Neuronal stem cell (in vitro differentiated cells): Measurements from ENCODE around the gene BAIAP3.

ENCODE experiments used
- DNase-seq: peaks from one replicate; pipeline ENCODE4 v3.0.0-alpha.2; 2013; ENCODE audit warnings: low spot score
- H2AFZ ChIP-seq: one replicate; pipeline ENCODE4 v1.6.1; 2013; ENCODE audit warnings: mild to moderate bottlenecking, low read length, inconsistent platforms
- H2AK5ac ChIP-seq: 2 replicates; pipeline ENCODE4 v1.6.1; 2013; ENCODE audit warnings: low read depth, mild to moderate bottlenecking, inconsistent platforms, low read length, moderate library complexity, mixed read lengths
- H2BK120ac ChIP-seq: 2 replicates; pipeline ENCODE4 v1.6.1; 2013; ENCODE audit warnings: low read depth, mild to moderate bottlenecking, inconsistent platforms, low read length, moderate library complexity, mixed read lengths
- H2BK12ac ChIP-seq: one replicate; pipeline ENCODE4 v1.6.1; 2013; ENCODE audit warnings: low read length, inconsistent platforms
- H2BK15ac ChIP-seq: 2 replicates; pipeline ENCODE4 v1.6.1; 2013; ENCODE audit warnings: mild to moderate bottlenecking, low read length, inconsistent platforms, mixed read lengths
- H2BK5ac ChIP-seq: one replicate; pipeline ENCODE4 v1.6.1; 2013; ENCODE audit warnings: inconsistent platforms, mild to moderate bottlenecking, low read length, moderate library complexity
- H3K14ac ChIP-seq: one replicate; pipeline ENCODE4 v1.6.1; 2013; ENCODE audit warnings: low read length, inconsistent platforms
- H3K18ac ChIP-seq: 2 replicates; pipeline ENCODE4 v1.6.1; 2013; ENCODE audit warnings: low read length, inconsistent platforms
- H3K23ac ChIP-seq: 2 replicates; pipeline ENCODE4 v1.6.1; 2013; ENCODE audit warnings: low read depth, mild to moderate bottlenecking, mixed read lengths, low read length, inconsistent platforms; ENCODE audit not compliant: poor library complexity
- H3K27ac ChIP-seq: replicated peaks from 3 replicates; pipeline ENCODE4 v1.5.1; 2013; ENCODE audit warnings: low read length, inconsistent platforms
- H3K27me3 ChIP-seq, 3 experiments: 2 replicates each; pipeline ENCODE4 v1.6.1; 2013; ENCODE audit warnings: low read length in 3 of 3, mild to moderate bottlenecking in 2 of 3, inconsistent platforms in 1 of 3, low read depth in 1 of 3, mixed read lengths in 1 of 3, moderate library complexity in 1 of 3; ENCODE audit not compliant: control insufficient read depth in 3 of 3, insufficient read depth in 3 of 3
- H3K36me3 ChIP-seq, 2 donors: replicated peaks in 1 of 2; 2 replicates each; pipeline ENCODE4 v1.6.1; 2013; ENCODE audit warnings: low read length in 2 of 2; ENCODE audit not compliant: control insufficient read depth in 2 of 2, insufficient read depth in 2 of 2
- H3K4ac ChIP-seq: 2 replicates; pipeline ENCODE4 v1.6.1; 2013; ENCODE audit warnings: inconsistent platforms, mild to moderate bottlenecking, low read length, moderate library complexity
- H3K4me1 ChIP-seq, 2 donors: 1 replicate in 1 of 2; 2 replicates in 1 of 2; pipeline ENCODE4 v1.6.1; 2013; ENCODE audit warnings: low read length in 2 of 2, low read depth in 1 of 2; ENCODE audit not compliant: control insufficient read depth in 2 of 2, insufficient read depth in 1 of 2
- H3K4me2 ChIP-seq: one replicate; pipeline ENCODE4 v1.6.1; 2013; ENCODE audit warnings: mild to moderate bottlenecking, low read length, inconsistent platforms; ENCODE audit not compliant: insufficient read depth, poor library complexity, severe bottlenecking
- H3K4me3 ChIP-seq, 2 donors: 2 replicates each; pipeline ENCODE4 v1.5.1; 2013; ENCODE audit warnings: low read length in 2 of 2, mild to moderate bottlenecking in 2 of 2, inconsistent platforms in 1 of 2, moderate library complexity in 1 of 2
- H3K79me1 ChIP-seq: one replicate; pipeline ENCODE4 v1.6.1; 2013; ENCODE audit warnings: low read depth, mild to moderate bottlenecking, inconsistent platforms, low read length, moderate library complexity
- H3K9ac ChIP-seq: one replicate; pipeline ENCODE4 v1.6.1; 2013; ENCODE audit warnings: mild to moderate bottlenecking, low read depth, low read length, inconsistent platforms; ENCODE audit not compliant: poor library complexity
- H3K9me3 ChIP-seq, 2 donors: replicated peaks in 1 of 2; 2 replicates each; pipeline versions ENCODE3 to v1.6.1; 2013; ENCODE audit warnings: low read length in 2 of 2, mild to moderate bottlenecking in 2 of 2, inconsistent platforms in 1 of 2, low read depth in 1 of 2, mixed read lengths in 1 of 2, moderate library complexity in 1 of 2; ENCODE audit not compliant: control insufficient read depth in 2 of 2, insufficient read depth in 1 of 2
- H4K8ac ChIP-seq: one replicate; pipeline ENCODE4 v1.6.1; 2013; ENCODE audit warnings: low read depth, mild to moderate bottlenecking, inconsistent platforms, low read length, moderate library complexity
- H4K91ac ChIP-seq: one replicate; pipeline ENCODE4 v1.6.1; 2013; ENCODE audit warnings: low read length, low read depth, mild to moderate bottlenecking, inconsistent platforms; ENCODE audit not compliant: poor library complexity
- WGBS, 2 donors: extraction: QIAGEN DNeasy Blood & Tissue Kit; methylation state at CpG; one replicate each; pipeline ENCODE4 v1.1.7; 2013; ENCODE audit warnings: missing lambda C conversion rate in 2 of 2, mixed read lengths in 1 of 2; ENCODE audit not compliant: insufficient read length in 2 of 2, insufficient replicate concordance in 1 of 2; ENCODE audit errors: extremely low coverage in 2 of 2; 5-methylcytosine and 5-hydroxymethylcytosine counted together

The BAIAP3 gene

GRCh38 chr16:1337486-1337885 lies 4.0 kb downstream of the BAIAP3 start:
- no peak overlapping the region for H2BK5ac ChIP-seq
- no peak overlapping the region for H3K18ac ChIP-seq
- H2AK5ac ChIP-seq, result no peak overlapping the region
- H4K91ac ChIP-seq, result no peak overlapping the region
- peaks cover 6 to 47% (median 27%) of the 10 kb centered on the region in 3 experiments for H3K27me3 ChIP-seq
- no peak overlapping the region for H3K4me2 ChIP-seq
- no peak overlapping the region for H2AFZ ChIP-seq
- H3K14ac ChIP-seq, result no peak overlapping the region
- H3K9me3 ChIP-seq, result peaks cover 0 to 2% of the 10 kb centered on the region in 2 donors
- no peak overlapping the region for H2BK120ac ChIP-seq
- peak overlapping the region; percentile 44 for H3K9ac ChIP-seq
- no peak overlapping the region for H3K4ac ChIP-seq
- DNase-seq, result no peak
- no peaks in the 10 kb centered on the region for H3K79me1 ChIP-seq
- H4K8ac ChIP-seq, result no peak overlapping the region
- no peak overlapping the region for H3K4me3 ChIP-seq
- H3K36me3 ChIP-seq, result peaks cover 0 to 24% of the 10 kb centered on the region in 2 donors
- peak overlapping the region; percentile 58 for H2BK15ac ChIP-seq
- WGBS, 2 donors, result no CpG with 5 or more reads among the region's 9 CpGs
- peaks cover 12 to 47% of the 10 kb centered on the region in 2 donors for H3K4me1 ChIP-seq
- no peak overlapping the region for H3K27ac ChIP-seq
- H3K23ac ChIP-seq, result no peak overlapping the region
- no peak overlapping the region for H2BK12ac ChIP-seq

DNA sequence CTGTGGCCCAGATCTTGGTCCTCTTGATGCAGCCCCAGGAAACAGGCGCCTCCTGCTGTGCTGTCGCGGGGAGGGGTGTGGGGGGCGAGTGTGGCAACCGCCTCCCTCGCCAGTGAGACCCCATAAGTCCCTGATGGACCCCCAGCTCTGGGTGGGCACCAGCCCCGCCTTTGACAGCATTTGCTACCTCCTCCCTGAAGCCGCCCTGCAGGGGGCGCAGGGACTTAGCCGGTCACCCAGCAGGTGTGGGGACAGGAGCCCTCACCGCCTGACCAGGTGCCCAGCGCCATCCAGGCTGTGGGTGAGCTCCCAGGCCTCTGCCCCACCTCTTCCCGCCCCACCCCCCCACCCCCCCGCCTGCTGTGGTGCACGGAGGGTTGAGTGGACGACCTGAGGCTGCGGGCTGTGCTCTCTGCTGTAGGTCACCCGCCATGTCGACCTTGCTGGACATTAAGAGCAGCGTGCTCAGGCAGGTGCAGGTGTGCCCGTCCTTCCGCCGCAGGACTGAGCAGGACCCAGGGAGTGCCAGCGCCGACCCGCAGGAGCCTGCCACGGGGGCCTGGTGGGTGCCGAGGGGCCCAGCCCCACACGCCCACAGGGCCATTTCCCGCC lies 4.8 kb downstream of the BAIAP3 start:
- no peak overlapping the region for H4K91ac ChIP-seq
- H3K4ac ChIP-seq, result no peak overlapping the region
- H3K9ac ChIP-seq, result no peak overlapping the region
- peak overlapping the region; percentile 90 for H2AK5ac ChIP-seq
- peak overlapping the region; percentile 64 for H3K18ac ChIP-seq
- H3K23ac ChIP-seq, result peak overlapping the region; percentile 65
- no peak overlapping the region for H4K8ac ChIP-seq
- no peak overlapping the region for H2BK120ac ChIP-seq
- H2AFZ ChIP-seq, result no peak overlapping the region
- no peak overlapping the region for H3K4me2 ChIP-seq
- no peak overlapping the region for H3K27ac ChIP-seq
- H2BK15ac ChIP-seq, result peak overlapping the region; percentile 58
- no peaks in the 10 kb centered on the region for H3K79me1 ChIP-seq
- peaks cover 15 to 42% of the 10 kb centered on the region in 2 donors for H3K4me1 ChIP-seq
- WGBS, 2 donors, result no CpG with 5 or more reads among the region's 30 CpGs
- DNase-seq, result no peak
- H2BK12ac ChIP-seq, result peak overlapping the region; percentile 84
- peaks cover 0 to 26% of the 10 kb centered on the region in 2 donors for H3K36me3 ChIP-seq
- peak overlapping the region; percentile 38 for H3K14ac ChIP-seq
- no peak overlapping the region for H2BK5ac ChIP-seq
- peaks cover 0 to 2% of the 10 kb centered on the region in 2 donors for H3K9me3 ChIP-seq
- H3K4me3 ChIP-seq, result no peak overlapping the region
- peaks cover 0 to 42% (median 20%) of the 10 kb centered on the region in 3 experiments for H3K27me3 ChIP-seq

DNA sequence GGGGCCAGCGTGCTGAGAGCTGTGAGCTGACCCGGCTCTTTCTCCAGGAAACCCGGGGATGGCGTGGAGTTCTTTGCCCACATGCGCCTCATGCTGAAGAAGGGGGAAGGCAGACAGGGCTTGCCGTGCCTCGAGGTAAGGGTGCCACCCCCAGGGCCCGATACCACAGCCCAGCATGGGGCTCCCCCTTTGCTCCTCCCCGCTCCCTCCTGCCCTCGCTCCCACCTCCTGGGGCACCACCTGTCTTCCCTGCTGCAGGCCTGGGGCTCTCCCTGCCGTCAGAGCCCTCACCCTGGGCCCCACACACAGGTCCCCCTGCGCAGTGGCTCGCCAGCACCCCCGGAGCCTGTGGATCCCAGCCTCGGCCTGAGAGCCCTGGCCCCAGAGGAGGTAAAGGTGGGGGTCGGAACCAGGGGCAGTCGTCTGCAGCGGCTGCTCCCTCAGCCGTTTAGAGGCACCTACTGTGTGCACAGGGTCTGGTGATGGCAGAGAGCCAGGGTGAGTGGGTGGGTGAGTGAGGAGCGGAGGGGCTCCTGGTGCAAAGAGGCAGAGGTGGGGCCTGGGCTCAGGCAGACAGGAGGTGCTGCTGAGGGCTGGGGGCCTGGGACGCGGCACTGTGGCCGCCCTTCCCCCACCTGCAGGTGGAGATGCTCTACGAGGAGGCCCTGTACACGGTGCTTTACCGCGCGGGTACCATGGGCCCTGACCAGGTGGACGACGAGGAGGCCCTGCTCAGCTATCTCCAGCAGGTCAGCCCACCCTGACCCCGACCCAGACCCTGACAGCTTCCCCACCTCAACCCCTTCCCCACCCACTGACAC lies 5.6 kb downstream of the BAIAP3 start:
- Histone ChIP-seq H3K79me1 (no peaks in the 10 kb centered on the region), H2AK5ac (peak overlapping the region; percentile 90), H3K27me3 (peaks cover 0 to 40% (median 14%) of the 10 kb centered on the region in 3 experiments), H3K4me1 (peaks cover 18 to 39% of the 10 kb centered on the region in 2 donors), H2BK5ac (no peak overlapping the region), H3K14ac (peak overlapping the region; percentile 38), H3K4me3 (no peak overlapping the region), H4K8ac (no peak overlapping the region), H2BK15ac (peak overlapping the region; percentile 58), H3K18ac (peak overlapping the region; percentile 64), H3K27ac (no peak overlapping the region), H2AFZ (no peak overlapping the region), H3K4ac (no peak overlapping the region), H3K36me3 (peaks cover 0 to 26% of the 10 kb centered on the region in 2 donors), H3K9ac (peak overlapping the region; percentile 70), H3K4me2 (no peak overlapping the region), H2BK120ac (no peak overlapping the region), H3K23ac (no peak overlapping the region), H3K9me3 (peaks cover 0 to 2% of the 10 kb centered on the region in 2 donors), H2BK12ac (peak overlapping the region; percentile 58), H4K91ac (no peak overlapping the region)
- no CpG with 5 or more reads among the region's 31 CpGs for WGBS, 2 donors
- no peak for DNase-seq
